Loucy (cell line): ENCODE data around the gene TRPM5.

ENCODE experiments used
- H2AFZ ChIP-seq: fragments of 200-600 bp; sonication (generic); 2 replicates; pipeline ENCODE4 v1.6.0; 2016; ENCODE audit warnings: antibody characterized with exemption, mild to moderate bottlenecking, low read length, moderate library complexity
- H3F3A ChIP-seq: fragments of 200-600 bp; 2 replicates; pipeline ENCODE4 v1.6.0; 2016; ENCODE audit warnings: antibody characterized with exemption, low read depth, mild to moderate bottlenecking
- H3K27me3 ChIP-seq: fragments of 200-600 bp; sonication (generic); 2 replicates; pipeline ENCODE4 v1.6.1; 2014; ENCODE audit warnings: low read length, mild to moderate bottlenecking; ENCODE audit not compliant: insufficient read depth, poor library complexity, severe bottlenecking
- H3K36me3 ChIP-seq: fragments of 200-600 bp; sonication (generic); 2 replicates; pipeline ENCODE4 v1.6.1; 2016; ENCODE audit warnings: low read length; ENCODE audit not compliant: insufficient read depth
- H3K4me1 ChIP-seq: fragments of 200-600 bp; sonication (generic); 2 replicates; pipeline ENCODE4 v1.5.1; 2014; ENCODE audit warnings: low read length, mild to moderate bottlenecking; ENCODE audit not compliant: insufficient read depth, poor library complexity, severe bottlenecking
- H3K4me2 ChIP-seq: fragments of 200-600 bp; sonication (generic); 2 replicates; pipeline ENCODE4 v1.6.0; 2014; ENCODE audit warnings: antibody characterized with exemption, low read length, low read depth, mild to moderate bottlenecking; ENCODE audit not compliant: poor library complexity, severe bottlenecking
- H3K4me3 ChIP-seq: fragments of 200-600 bp; sonication (generic); 2 replicates; pipeline ENCODE4 v1.5.1; 2014; ENCODE audit warnings: low read length, mild to moderate bottlenecking, mixed read lengths; ENCODE audit not compliant: poor library complexity, severe bottlenecking
- H3K79me2 ChIP-seq: fragments of 200-600 bp; sonication (generic); 2 replicates; pipeline ENCODE4 v1.6.1; 2014; ENCODE audit warnings: low read length; ENCODE audit not compliant: insufficient read depth
- H3K9ac ChIP-seq: fragments of 200-600 bp; sonication (generic); 2 replicates; pipeline ENCODE4 v1.6.0; 2014; ENCODE audit warnings: mild to moderate bottlenecking, low read depth, low read length, moderate library complexity; ENCODE audit not compliant: poor library complexity, severe bottlenecking
- H3K9me2 ChIP-seq: fragments of 200-600 bp; sonication (generic); replicated peaks from 2 replicates; pipeline ENCODE4 v1.6.1; 2016; ENCODE audit warnings: low read depth, low read length, mixed read lengths
- H3K9me3 ChIP-seq: fragments of 200-600 bp; sonication (generic); 2 replicates; pipeline ENCODE4 v1.6.1; 2014; ENCODE audit warnings: mild to moderate bottlenecking, antibody characterized with exemption, low read length, low read depth; ENCODE audit not compliant: insufficient read depth
- H4K20me1 ChIP-seq: fragments of 200-600 bp; sonication (generic); 2 replicates; pipeline ENCODE4 v1.6.0; 2014; ENCODE audit warnings: antibody characterized with exemption, low read length, mild to moderate bottlenecking; ENCODE audit not compliant: insufficient read depth, poor library complexity, severe bottlenecking
- EZH2phosphoT487 ChIP-seq: fragments of 200-600 bp; IDR thresholded peaks from 2 replicates; pipeline ENCODE4 v1.6.1; 2018; ENCODE audit warnings: antibody characterized with exemption, mild to moderate bottlenecking, moderate library complexity, borderline replicate concordance
- TF ChIP-seq, protein P1 (sequence below): fragments of 200-600 bp; sonication (generic); conservative IDR thresholded peaks from 2 replicates; pipeline ENCODE4 v1.5.1; 2014; ENCODE audit warnings: mild to moderate bottlenecking, antibody characterized with exemption, low read length

The TRPM5 gene

DNA sequence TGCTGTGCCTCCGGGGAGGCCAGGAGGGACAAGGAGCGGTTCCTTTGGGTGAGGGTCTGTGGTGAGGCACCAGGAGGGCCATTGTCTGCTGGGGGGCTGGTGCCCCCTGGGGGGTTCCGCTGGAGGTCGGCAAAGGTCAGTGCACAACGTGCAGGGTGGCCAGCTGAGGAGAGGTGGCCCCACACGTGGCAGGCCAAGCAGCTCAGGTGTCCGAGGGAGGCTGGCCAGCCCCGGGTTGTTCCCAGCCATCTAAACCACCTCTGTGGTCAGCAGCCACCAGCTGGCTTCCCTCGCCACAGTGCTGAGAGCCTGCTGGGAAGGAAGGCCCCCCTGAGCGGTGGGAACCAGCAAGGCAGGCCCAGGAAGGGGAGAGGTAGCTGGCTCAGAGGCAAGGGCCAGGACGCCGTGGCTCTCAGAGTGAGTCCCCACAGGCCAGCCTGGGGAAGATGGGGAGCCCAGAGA lies 39.5 kb downstream of the TRPM5 start:
- H3K4me3 ChIP-seq = no peak overlapping the region
- peaks cover 27% of the 10 kb centered on the region for H3K79me2 ChIP-seq
- H3K9ac ChIP-seq = no peak overlapping the region
- no peak overlapping the region for H3K4me2 ChIP-seq
- peaks cover 8% of the 10 kb centered on the region; the same call in 1 of the 2 replicates for H3K36me3 ChIP-seq
- H3K27me3 ChIP-seq = no peaks in the 10 kb centered on the region
- H3K4me1 ChIP-seq = peaks cover 8% of the 10 kb centered on the region
- peaks cover 6% of the 10 kb centered on the region for H4K20me1 ChIP-seq
- H3K9me2 ChIP-seq = no peaks in the 10 kb centered on the region
- H3K9me3 ChIP-seq = no peaks in the 10 kb centered on the region
- TF ChIP-seq EZH2phosphoT487 = no peak
- TF ChIP-seq, protein P1, sequence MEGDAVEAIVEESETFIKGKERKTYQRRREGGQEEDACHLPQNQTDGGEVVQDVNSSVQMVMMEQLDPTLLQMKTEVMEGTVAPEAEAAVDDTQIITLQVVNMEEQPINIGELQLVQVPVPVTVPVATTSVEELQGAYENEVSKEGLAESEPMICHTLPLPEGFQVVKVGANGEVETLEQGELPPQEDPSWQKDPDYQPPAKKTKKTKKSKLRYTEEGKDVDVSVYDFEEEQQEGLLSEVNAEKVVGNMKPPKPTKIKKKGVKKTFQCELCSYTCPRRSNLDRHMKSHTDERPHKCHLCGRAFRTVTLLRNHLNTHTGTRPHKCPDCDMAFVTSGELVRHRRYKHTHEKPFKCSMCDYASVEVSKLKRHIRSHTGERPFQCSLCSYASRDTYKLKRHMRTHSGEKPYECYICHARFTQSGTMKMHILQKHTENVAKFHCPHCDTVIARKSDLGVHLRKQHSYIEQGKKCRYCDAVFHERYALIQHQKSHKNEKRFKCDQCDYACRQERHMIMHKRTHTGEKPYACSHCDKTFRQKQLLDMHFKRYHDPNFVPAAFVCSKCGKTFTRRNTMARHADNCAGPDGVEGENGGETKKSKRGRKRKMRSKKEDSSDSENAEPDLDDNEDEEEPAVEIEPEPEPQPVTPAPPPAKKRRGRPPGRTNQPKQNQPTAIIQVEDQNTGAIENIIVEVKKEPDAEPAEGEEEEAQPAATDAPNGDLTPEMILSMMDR = no peak
- H3F3A ChIP-seq = no peaks in the 10 kb centered on the region
- no peak overlapping the region for H2AFZ ChIP-seq

DNA sequence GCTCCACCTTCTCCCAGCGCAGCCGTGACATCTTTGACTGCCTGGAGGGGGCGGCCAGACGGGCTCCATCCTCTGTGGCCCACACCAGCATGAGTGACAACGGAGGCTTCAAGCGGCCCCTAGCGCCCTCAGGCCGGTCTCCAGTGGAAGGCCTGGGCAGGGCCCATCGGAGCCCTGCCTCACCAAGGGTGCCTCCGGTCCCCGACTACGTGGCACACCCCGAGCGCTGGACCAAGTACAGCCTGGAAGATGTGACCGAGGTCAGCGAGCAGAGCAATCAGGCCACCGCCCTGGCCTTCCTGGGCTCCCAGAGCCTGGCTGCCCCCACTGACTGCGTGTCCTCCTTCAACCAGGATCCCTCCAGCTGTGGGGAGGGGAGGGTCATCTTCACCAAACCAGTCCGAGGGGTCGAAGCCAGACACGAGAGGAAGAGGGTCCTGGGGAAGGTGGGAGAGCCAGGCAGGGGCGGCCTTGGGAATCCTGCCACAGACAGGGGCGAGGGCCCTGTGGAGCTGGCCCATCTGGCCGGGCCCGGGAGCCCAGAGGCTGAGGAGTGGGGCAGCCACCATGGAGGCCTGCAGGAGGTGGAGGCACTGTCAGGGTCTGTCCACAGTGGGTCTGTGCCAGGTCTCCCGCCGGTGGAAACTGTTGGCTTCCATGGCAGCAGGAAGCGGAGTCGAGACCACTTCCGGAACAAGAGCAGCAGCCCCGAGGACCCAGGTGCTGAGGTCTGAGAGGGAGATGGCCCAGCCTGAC lies 41.2 kb downstream of the TRPM5 start:
- H3K4me2 ChIP-seq = no peak overlapping the region
- peaks cover 8% of the 10 kb centered on the region; the same call in 1 of the 2 replicates for H3K36me3 ChIP-seq
- no peaks in the 10 kb centered on the region for H3K27me3 ChIP-seq
- no peak overlapping the region for H3K4me3 ChIP-seq
- no peak overlapping the region for H3K9ac ChIP-seq
- H3K9me2 ChIP-seq = no peaks in the 10 kb centered on the region
- peaks cover 6% of the 10 kb centered on the region for H4K20me1 ChIP-seq
- H3F3A ChIP-seq = no peaks in the 10 kb centered on the region
- H3K4me1 ChIP-seq = peaks cover 17% of the 10 kb centered on the region
- TF ChIP-seq EZH2phosphoT487 = no peak
- H2AFZ ChIP-seq = no peak overlapping the region
- no peaks in the 10 kb centered on the region for H3K9me3 ChIP-seq
- peaks cover 27% of the 10 kb centered on the region for H3K79me2 ChIP-seq

DNA sequence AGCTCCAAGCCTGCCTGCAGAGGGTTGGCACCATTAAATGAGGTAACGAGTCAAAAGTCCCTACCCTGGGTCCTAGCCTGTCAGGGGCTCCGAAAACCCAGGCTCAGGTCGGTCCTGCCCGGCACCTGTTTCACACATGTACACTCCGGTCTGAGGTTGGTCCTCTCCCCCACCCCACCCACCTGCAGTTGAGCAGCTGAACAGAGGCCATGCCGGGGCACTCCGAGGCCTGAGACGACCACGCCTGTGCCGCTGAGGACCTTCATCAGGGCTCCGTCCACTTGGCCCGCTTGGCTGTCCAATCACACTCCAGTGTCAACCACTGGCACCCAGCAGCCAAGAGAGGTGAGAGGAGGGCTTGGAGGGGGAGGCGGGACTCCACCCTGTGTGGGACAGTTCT lies 42.2 kb downstream of the TRPM5 start:
- Histone ChIP-seq H3K4me3 (peak overlapping the region; percentile 95), H3K9ac (peak overlapping the region; percentile 96), H3K4me2 (peak overlapping the region; percentile 97), H3K9me3 (no peaks in the 10 kb centered on the region), H4K20me1 (peaks cover 6% of the 10 kb centered on the region), H3K79me2 (peaks cover 27% of the 10 kb centered on the region), H2AFZ (no peak overlapping the region), H3K27me3 (no peaks in the 10 kb centered on the region), H3K4me1 (peaks cover 17% of the 10 kb centered on the region), H3F3A (no peaks in the 10 kb centered on the region), H3K9me2 (no peaks in the 10 kb centered on the region), H3K36me3 (peaks cover 10% of the 10 kb centered on the region; the same call in 1 of the 2 replicates)
- TF ChIP-seq, protein P1 = no peak
- no peak for TF ChIP-seq EZH2phosphoT487
